AG10803 (cell line): Measurements from ENCODE around the gene NUP98.

ENCODE experiments used
- DNase-seq: peaks from one replicate; pipeline ENCODE4 v3.0.0; 2010; ENCODE audit warnings: low read depth
- H3K4me3 ChIP-seq: 2 replicates; pipeline ENCODE4 v1.5.1; 2011; ENCODE audit warnings: mild to moderate bottlenecking, low read length, control low read depth
- TF ChIP-seq, protein P1 (sequence below): conservative IDR thresholded peaks from 2 replicates; pipeline ENCODE4 v1.5.1; 2011; ENCODE audit warnings: mild to moderate bottlenecking, low read length, control low read depth, inconsistent platforms

Gene NUP98

DNA sequence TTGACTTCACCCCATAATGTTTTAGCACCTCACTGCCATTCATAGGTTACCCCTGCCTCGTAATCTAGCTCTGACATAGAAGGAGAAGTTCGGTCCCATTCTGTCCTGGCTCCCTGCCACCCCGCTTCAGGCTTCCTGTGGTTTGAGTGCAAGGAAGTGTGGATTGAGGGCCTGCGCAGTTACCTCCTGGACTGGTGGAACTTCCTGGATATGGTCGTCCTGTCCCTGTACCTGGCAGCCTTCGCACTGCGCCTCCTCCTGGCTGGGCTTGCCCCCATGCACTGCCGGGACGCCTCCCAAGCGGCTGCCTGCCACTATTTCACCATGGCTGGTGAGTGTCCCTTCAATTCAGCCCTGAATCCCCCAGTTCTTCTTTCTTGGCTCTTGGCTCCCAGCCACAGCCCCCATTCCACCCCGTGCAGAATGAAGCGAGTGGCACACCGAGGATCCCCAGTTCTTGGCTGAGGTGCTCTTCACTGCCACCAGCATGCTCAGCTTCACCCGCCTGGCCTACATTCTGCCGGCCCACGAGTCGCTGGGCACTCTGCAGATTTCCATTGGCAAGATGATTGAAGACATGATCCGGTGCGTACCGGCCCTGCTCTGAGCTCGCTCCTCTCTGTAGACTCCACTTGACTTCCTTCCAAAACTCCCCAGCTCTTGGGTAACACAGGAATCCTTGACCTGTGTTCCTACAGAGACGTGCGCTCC lies 170.9 kb downstream of the NUP98 start:
- TF ChIP-seq, protein P1, sequence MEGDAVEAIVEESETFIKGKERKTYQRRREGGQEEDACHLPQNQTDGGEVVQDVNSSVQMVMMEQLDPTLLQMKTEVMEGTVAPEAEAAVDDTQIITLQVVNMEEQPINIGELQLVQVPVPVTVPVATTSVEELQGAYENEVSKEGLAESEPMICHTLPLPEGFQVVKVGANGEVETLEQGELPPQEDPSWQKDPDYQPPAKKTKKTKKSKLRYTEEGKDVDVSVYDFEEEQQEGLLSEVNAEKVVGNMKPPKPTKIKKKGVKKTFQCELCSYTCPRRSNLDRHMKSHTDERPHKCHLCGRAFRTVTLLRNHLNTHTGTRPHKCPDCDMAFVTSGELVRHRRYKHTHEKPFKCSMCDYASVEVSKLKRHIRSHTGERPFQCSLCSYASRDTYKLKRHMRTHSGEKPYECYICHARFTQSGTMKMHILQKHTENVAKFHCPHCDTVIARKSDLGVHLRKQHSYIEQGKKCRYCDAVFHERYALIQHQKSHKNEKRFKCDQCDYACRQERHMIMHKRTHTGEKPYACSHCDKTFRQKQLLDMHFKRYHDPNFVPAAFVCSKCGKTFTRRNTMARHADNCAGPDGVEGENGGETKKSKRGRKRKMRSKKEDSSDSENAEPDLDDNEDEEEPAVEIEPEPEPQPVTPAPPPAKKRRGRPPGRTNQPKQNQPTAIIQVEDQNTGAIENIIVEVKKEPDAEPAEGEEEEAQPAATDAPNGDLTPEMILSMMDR = no peak
- H3K4me3 ChIP-seq = no peak overlapping the region
- DNase-seq = no peak
